MM.1S (cell line): ENCODE results near the gene TMEM42.

Experiments
- DNase-seq: peaks from one replicate; pipeline ENCODE4 v3.0.0-alpha.2; 2015
- H2AFZ ChIP-seq: fragments of 300-600 bp; sonication (generic); 2 replicates; pipeline ENCODE4 v1.6.0; 2016; ENCODE audit warnings: antibody characterized with exemption, low read length
- H3F3A ChIP-seq: fragments of 300-600 bp; sonication (generic); 2 replicates; pipeline ENCODE4 v1.6.1; 2016; ENCODE audit warnings: mild to moderate bottlenecking, antibody characterized with exemption, low read length, moderate library complexity, mixed read lengths; ENCODE audit not compliant: insufficient read depth
- H3K27ac ChIP-seq: fragments of 300-600 bp; sonication (generic); 2 replicates; pipeline ENCODE4 v1.5.1; 2016; ENCODE audit warnings: mild to moderate bottlenecking, low read length
- H3K27me3 ChIP-seq: fragments of 300-600 bp; sonication (generic); replicated peaks from 2 replicates; pipeline ENCODE4 v1.6.0; 2016; ENCODE audit warnings: low read length; ENCODE audit not compliant: insufficient read depth
- H3K36me3 ChIP-seq: fragments of 300-600 bp; sonication (generic); replicated peaks from 2 replicates; pipeline ENCODE4 v1.6.1; 2016; ENCODE audit warnings: mild to moderate bottlenecking, low read length, mixed read lengths; ENCODE audit not compliant: insufficient read depth
- H3K4me1 ChIP-seq: fragments of 300-600 bp; sonication (generic); 2 replicates; pipeline ENCODE4 v1.6.1; 2016; ENCODE audit warnings: low read length, mixed read lengths
- H3K4me2 ChIP-seq: fragments of 300-600 bp; sonication (generic); 2 replicates; pipeline ENCODE4 v1.6.0; 2016; ENCODE audit warnings: low read depth, low read length
- H3K4me3 ChIP-seq: fragments of 300-600 bp; sonication (generic); 2 replicates; pipeline ENCODE4 v1.5.1; 2016; ENCODE audit warnings: low read length, mixed read lengths
- H3K79me2 ChIP-seq: fragments of 300-600 bp; sonication (generic); 2 replicates; pipeline ENCODE4 v1.6.1; 2016; ENCODE audit warnings: mixed run types, low read length, mixed read lengths
- H3K9ac ChIP-seq: fragments of 300-600 bp; sonication (generic); 2 replicates; pipeline ENCODE4 v1.6.1; 2016; ENCODE audit warnings: low read length, mixed read lengths
- H3K9me2 ChIP-seq: fragments of 300-600 bp; sonication (generic); replicated peaks from 2 replicates; pipeline ENCODE4 v1.6.1; 2016; ENCODE audit warnings: mild to moderate bottlenecking, low read length, mixed read lengths; ENCODE audit not compliant: insufficient read depth
- H3K9me3 ChIP-seq: fragments of 300-600 bp; sonication (generic); replicated peaks from 2 replicates; pipeline ENCODE4 v1.6.1; 2016; ENCODE audit warnings: mild to moderate bottlenecking, low read length, mixed read lengths; ENCODE audit not compliant: insufficient read depth
- H4K20me1 ChIP-seq: fragments of 300-600 bp; sonication (generic); 2 replicates; pipeline ENCODE4 v1.6.1; 2016; ENCODE audit warnings: mild to moderate bottlenecking, low read length, moderate library complexity, mixed read lengths; ENCODE audit not compliant: insufficient read depth
- EZH2 ChIP-seq: fragments of 300-600 bp; sonication (generic); optimal IDR thresholded peaks from 2 replicates; pipeline ENCODE3; 2017; ENCODE audit warnings: low read depth, mild to moderate bottlenecking, antibody characterized with exemption, low read length, mixed read lengths
- EZH2phosphoT487 ChIP-seq: fragments of 300-600 bp; sonication (generic); IDR thresholded peaks from 2 replicates; pipeline ENCODE4 v1.6.1; 2018; ENCODE audit warnings: antibody characterized with exemption, low read length
- TF ChIP-seq, protein P1 (sequence below): fragments of 300-600 bp; sonication (generic); IDR thresholded peaks from 2 replicates; pipeline ENCODE4 v1.5.1; 2016; ENCODE audit warnings: antibody characterized with exemption, low read length, mixed read lengths

TMEM42 gene

DNA sequence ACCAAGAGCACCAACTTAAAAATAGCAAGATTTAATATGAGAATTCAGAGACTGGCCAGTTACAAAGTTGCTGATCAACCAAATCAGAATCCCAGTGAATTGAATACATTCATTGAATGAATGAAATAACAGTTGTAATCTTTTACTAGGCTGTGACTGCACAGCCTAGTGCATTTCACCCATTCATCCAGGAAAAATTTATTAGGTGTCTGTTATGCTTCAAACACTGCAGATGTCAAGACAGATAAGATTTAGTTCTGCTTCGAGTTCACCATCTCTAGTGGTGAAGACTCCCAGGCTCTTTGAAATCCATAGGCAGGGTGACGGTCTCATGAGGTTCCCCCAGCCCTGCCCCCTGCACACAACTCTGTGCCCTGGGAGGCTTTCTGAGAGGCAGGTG is 41.6 kb downstream of the TMEM42 start:
- Histone ChIP-seq H3K9me2 (no peaks in the 10 kb centered on the region), H3K4me3 (no peak overlapping the region), H3K36me3 (no peaks in the 10 kb centered on the region), H3K9me3 (no peaks in the 10 kb centered on the region), H3K4me2 (no peak overlapping the region), H4K20me1 (no peaks in the 10 kb centered on the region), H3K27me3 (no peaks in the 10 kb centered on the region), H2AFZ (no peak overlapping the region), H3K79me2 (no peaks in the 10 kb centered on the region), H3F3A (no peaks in the 10 kb centered on the region), H3K9ac (no peak overlapping the region), H3K27ac (no peak overlapping the region), H3K4me1 (no peaks in the 10 kb centered on the region)
- TF ChIP-seq EZH2 (no peak), EZH2phosphoT487 (no peak)
- TF ChIP-seq, protein P1, sequence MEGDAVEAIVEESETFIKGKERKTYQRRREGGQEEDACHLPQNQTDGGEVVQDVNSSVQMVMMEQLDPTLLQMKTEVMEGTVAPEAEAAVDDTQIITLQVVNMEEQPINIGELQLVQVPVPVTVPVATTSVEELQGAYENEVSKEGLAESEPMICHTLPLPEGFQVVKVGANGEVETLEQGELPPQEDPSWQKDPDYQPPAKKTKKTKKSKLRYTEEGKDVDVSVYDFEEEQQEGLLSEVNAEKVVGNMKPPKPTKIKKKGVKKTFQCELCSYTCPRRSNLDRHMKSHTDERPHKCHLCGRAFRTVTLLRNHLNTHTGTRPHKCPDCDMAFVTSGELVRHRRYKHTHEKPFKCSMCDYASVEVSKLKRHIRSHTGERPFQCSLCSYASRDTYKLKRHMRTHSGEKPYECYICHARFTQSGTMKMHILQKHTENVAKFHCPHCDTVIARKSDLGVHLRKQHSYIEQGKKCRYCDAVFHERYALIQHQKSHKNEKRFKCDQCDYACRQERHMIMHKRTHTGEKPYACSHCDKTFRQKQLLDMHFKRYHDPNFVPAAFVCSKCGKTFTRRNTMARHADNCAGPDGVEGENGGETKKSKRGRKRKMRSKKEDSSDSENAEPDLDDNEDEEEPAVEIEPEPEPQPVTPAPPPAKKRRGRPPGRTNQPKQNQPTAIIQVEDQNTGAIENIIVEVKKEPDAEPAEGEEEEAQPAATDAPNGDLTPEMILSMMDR, result no peak
- no peak for DNase-seq

DNA sequence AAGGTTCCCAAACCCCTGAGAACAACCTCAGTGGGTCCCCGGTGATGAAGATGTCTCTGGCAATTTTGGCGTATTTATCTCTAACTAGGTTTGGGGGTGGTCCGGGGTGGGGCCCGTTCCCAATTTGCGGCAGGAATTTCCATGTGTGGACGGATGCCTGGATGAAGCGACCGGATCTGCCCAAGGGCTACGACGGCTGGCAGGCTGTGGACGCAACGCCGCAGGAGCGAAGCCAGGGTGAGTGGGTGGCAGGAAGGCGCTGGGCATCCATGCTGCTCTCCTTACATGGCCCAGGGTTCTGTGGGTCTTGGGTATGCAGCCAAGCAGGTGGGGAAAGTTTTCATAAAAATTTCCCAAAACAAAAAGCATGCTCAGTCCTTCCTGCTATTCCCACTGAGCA is 42.0 kb downstream of the TMEM42 start:
- H3K4me2 ChIP-seq, result no peak overlapping the region
- DNase-seq, result no peak
- H3K27ac ChIP-seq, result no peak overlapping the region
- H3K4me1 ChIP-seq, result no peaks in the 10 kb centered on the region
- no peaks in the 10 kb centered on the region for H3K27me3 ChIP-seq
- H3K9ac ChIP-seq, result no peak overlapping the region
- H4K20me1 ChIP-seq, result no peaks in the 10 kb centered on the region
- H3K9me2 ChIP-seq, result no peaks in the 10 kb centered on the region
- no peaks in the 10 kb centered on the region for H3K79me2 ChIP-seq
- H2AFZ ChIP-seq, result no peak overlapping the region
- no peaks in the 10 kb centered on the region for H3K9me3 ChIP-seq
- no peak for TF ChIP-seq EZH2phosphoT487
- TF ChIP-seq EZH2, result no peak
- TF ChIP-seq, protein P1, result no peak
- H3F3A ChIP-seq, result no peaks in the 10 kb centered on the region
- H3K36me3 ChIP-seq, result no peaks in the 10 kb centered on the region
- no peak overlapping the region for H3K4me3 ChIP-seq

DNA sequence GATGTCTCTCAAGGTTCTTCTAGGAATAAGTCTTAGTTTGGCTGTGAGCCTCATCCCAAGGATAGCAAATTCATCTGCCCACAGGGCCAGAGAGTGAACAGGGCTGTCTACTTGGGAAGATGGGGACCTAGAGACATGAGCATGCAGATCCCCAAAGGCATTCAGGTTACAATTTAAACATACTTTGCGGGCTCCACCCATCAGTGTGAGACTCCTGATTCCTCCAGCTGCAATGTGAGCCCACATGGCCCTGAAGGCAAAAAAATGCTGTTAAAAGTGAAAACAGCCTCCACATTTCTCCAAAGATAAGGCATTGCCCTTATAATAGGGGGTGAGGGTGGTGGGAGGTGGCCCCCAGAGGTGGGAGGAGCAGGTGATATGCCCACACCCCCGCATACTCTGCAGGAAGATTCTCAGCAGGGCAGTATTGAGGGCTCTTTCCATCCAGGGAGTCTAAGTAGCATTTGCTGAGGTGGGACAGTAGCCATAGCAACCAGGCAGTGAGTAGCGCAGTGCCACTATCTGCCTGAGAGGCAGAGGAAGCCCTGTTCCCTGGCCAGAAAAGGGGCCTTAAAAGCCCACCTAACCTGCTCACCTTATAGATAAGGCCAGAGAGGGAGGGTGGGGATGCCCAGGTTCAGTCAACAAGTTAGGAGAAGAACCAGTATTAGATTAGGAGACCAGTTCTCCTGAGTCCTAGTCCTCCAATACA is 43.9 kb downstream of the TMEM42 start:
- no peak overlapping the region for H2AFZ ChIP-seq

More for the DNA sequence above, 43.9 kb downstream of the TMEM42 start:
- Histone ChIP-seq H3K9me2 (no peaks in the 10 kb centered on the region), H3K4me2 (no peak overlapping the region), H3K27me3 (no peaks in the 10 kb centered on the region), H3K9ac (no peak overlapping the region), H3K79me2 (no peaks in the 10 kb centered on the region), H3K36me3 (no peaks in the 10 kb centered on the region), H3K9me3 (no peaks in the 10 kb centered on the region), H3F3A (no peaks in the 10 kb centered on the region), H3K4me1 (no peaks in the 10 kb centered on the region), H3K27ac (no peak overlapping the region), H4K20me1 (no peaks in the 10 kb centered on the region), H3K4me3 (no peak overlapping the region)
- no peak for DNase-seq
- no peak for TF ChIP-seq EZH2
- no peak for TF ChIP-seq EZH2phosphoT487
- TF ChIP-seq, protein P1, result no peak
